ENCODE results near the gene SCNN1A.

- TF ChIP-seq TCF7L2 (IDR thresholded peaks at IDR 0.05; ENCODE audit: low read depth, low read length): no peak
- no peak for TF ChIP-seq POLR2AphosphoS5 (IDR thresholded peaks at IDR 0.05; ENCODE audit: low read depth, low read length)
- TF ChIP-seq, protein P1, sequence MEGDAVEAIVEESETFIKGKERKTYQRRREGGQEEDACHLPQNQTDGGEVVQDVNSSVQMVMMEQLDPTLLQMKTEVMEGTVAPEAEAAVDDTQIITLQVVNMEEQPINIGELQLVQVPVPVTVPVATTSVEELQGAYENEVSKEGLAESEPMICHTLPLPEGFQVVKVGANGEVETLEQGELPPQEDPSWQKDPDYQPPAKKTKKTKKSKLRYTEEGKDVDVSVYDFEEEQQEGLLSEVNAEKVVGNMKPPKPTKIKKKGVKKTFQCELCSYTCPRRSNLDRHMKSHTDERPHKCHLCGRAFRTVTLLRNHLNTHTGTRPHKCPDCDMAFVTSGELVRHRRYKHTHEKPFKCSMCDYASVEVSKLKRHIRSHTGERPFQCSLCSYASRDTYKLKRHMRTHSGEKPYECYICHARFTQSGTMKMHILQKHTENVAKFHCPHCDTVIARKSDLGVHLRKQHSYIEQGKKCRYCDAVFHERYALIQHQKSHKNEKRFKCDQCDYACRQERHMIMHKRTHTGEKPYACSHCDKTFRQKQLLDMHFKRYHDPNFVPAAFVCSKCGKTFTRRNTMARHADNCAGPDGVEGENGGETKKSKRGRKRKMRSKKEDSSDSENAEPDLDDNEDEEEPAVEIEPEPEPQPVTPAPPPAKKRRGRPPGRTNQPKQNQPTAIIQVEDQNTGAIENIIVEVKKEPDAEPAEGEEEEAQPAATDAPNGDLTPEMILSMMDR (IDR thresholded peaks at IDR 0.05): no peak
- TF ChIP-seq REST (IDR thresholded peaks at IDR 0.05; ENCODE audit: insufficient read depth in 1 of 2, low read depth in 2 of 2, low read length in 1 of 2): no peak
Observed at GRCh38 chr12:6315184-6315583, 60.2 kb downstream of the SCNN1A start.
